SU-DHL-6 (cell line): Measurements from ENCODE around the gene CCNY.

ENCODE experiments used
- H2AFZ ChIP-seq: fragments of 200-600 bp; sonication (generic); 2 replicates; pipeline ENCODE4 v1.6.1; 2014; ENCODE audit warnings: low read depth, mild to moderate bottlenecking, moderate library complexity, mixed read lengths, antibody characterized with exemption, low read length; ENCODE audit not compliant: severe bottlenecking
- H3F3A ChIP-seq: fragments of 200-600 bp; shearing (Covaris generic); 2 replicates; pipeline ENCODE4 v1.6.0; 2016; ENCODE audit warnings: antibody characterized with exemption, mild to moderate bottlenecking; ENCODE audit not compliant: insufficient read depth
- H3K27ac ChIP-seq: fragments of 200-600 bp; sonication (generic); 2 replicates; pipeline ENCODE4 v1.5.1; 2016; ENCODE audit warnings: low read depth, mild to moderate bottlenecking, low read length, moderate library complexity, mixed read lengths
- H3K27me3 ChIP-seq: fragments of 200-600 bp; sonication (generic), shearing (Covaris generic); 2 replicates; pipeline ENCODE4 v1.6.0; 2014; ENCODE audit warnings: mild to moderate bottlenecking, low read length
- H3K36me3 ChIP-seq: fragments of 200-600 bp; sonication (generic); 2 replicates; pipeline ENCODE4 v1.6.1; 2014; ENCODE audit warnings: mild to moderate bottlenecking, low read length, mixed read lengths
- H3K4me2 ChIP-seq: fragments of 300-600, 200-600 bp; shearing (Covaris generic), sonication (generic); 2 replicates; pipeline ENCODE4 v1.6.0; 2014; ENCODE audit warnings: low read length, low read depth, mild to moderate bottlenecking; ENCODE audit not compliant: poor library complexity, severe bottlenecking
- H3K4me3 ChIP-seq: fragments of 200-600 bp; sonication (generic); 2 replicates; pipeline ENCODE4 v1.5.1; 2014; ENCODE audit warnings: antibody characterized with exemption, low read length, mild to moderate bottlenecking, mixed read lengths; ENCODE audit not compliant: insufficient read depth, poor library complexity, severe bottlenecking
- H3K79me2 ChIP-seq: fragments of 200-600 bp; sonication (generic); 2 replicates; pipeline ENCODE4 v1.6.1; 2014; ENCODE audit warnings: mild to moderate bottlenecking, low read length, moderate library complexity; ENCODE audit not compliant: insufficient read depth
- H3K9ac ChIP-seq: fragments of 200-600 bp; sonication (generic); 2 replicates; pipeline ENCODE4 v1.7.0; 2014; ENCODE audit warnings: mild to moderate bottlenecking, low read length
- H3K9me2 ChIP-seq: fragments of 200-600 bp; sonication (generic); replicated peaks from 2 replicates; pipeline ENCODE4 v1.6.1; 2014; ENCODE audit warnings: low read length; ENCODE audit not compliant: insufficient read depth
- H3K9me3 ChIP-seq: fragments of 200-600 bp; sonication (generic); 2 replicates; pipeline ENCODE4 v1.6.1; 2014; ENCODE audit warnings: low read length, mixed read lengths; ENCODE audit not compliant: insufficient read depth
- H4K20me1 ChIP-seq: fragments of 200-600 bp; sonication (generic); 2 replicates; pipeline ENCODE4 v1.6.1; 2014; ENCODE audit warnings: low read depth, mild to moderate bottlenecking, antibody characterized with exemption, low read length, moderate library complexity, mixed read lengths
- CTCF ChIP-seq: fragments of 200-600 bp; sonication (generic); IDR thresholded peaks from one replicate; pipeline ENCODE4 v1.5.1; 2017; ENCODE audit warnings: antibody characterized with exemption, mild to moderate bottlenecking, low read length, moderate library complexity; ENCODE audit not compliant: insufficient read depth, poor library complexity, severe bottlenecking
- EZH2phosphoT487 ChIP-seq: fragments of 200-600 bp; sonication (generic), shearing (Covaris generic); conservative IDR thresholded peaks from 2 replicates; pipeline ENCODE4 v1.6.1; 2018; ENCODE audit warnings: mild to moderate bottlenecking, antibody characterized with exemption, low read length, moderate library complexity, mixed read lengths

Gene CCNY

GRCh38 chr10:35579116-35579515 is 242.8 kb downstream of the CCNY start:
- Histone ChIP-seq H3K9me3 (no peaks in the 10 kb centered on the region), H2AFZ (no peak overlapping the region), H4K20me1 (no peaks in the 10 kb centered on the region), H3K4me3 (no peak overlapping the region), H3K4me2 (no peak overlapping the region), H3K9me2 (no peaks in the 10 kb centered on the region), H3K36me3 (no peaks in the 10 kb centered on the region), H3K79me2 (no peaks in the 10 kb centered on the region), H3F3A (no peaks in the 10 kb centered on the region), H3K27ac (no peak overlapping the region), H3K9ac (no peak overlapping the region), H3K27me3 (no peaks in the 10 kb centered on the region)
- TF ChIP-seq EZH2phosphoT487, result no peak
- no peak for TF ChIP-seq CTCF

DNA sequence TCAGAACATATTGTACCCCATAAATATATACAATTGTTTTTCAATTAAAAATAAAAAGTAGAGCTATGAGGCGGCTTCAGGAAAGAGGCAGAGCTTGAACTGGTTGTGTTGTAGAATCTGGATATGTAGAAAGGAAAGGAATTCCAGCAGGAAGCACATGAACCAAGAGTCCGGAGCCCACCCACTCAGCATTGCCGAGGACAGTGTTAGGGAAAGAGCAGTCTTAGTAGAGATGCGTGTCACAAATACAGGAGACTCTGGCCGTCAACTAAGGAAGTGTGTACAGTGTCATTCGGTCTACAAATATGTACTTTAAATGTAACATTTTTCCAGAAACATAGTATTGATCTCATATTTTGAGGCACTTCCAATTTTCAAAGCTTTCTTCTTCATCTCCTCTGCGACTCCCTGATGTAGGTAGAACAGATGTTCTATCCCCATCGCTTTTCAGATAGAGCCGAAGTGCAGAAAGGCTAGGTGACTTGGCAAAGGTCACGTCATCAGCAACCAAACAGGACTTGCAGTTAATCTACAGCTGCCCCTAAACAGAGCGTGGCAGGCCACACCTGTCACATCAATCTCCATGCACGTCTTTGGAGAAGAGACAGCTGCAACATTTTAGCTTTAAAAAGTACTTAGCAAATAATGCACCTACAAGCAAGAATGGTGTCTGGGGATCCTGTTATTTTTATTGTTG is 243.6 kb downstream of the CCNY start:
- Histone ChIP-seq H3F3A (no peaks in the 10 kb centered on the region), H2AFZ (no peak overlapping the region), H3K4me3 (no peak overlapping the region), H3K9ac (no peak overlapping the region), H4K20me1 (no peaks in the 10 kb centered on the region), H3K4me2 (no peak overlapping the region), H3K79me2 (no peaks in the 10 kb centered on the region), H3K36me3 (no peaks in the 10 kb centered on the region), H3K27me3 (no peaks in the 10 kb centered on the region), H3K9me3 (no peaks in the 10 kb centered on the region), H3K27ac (no peak overlapping the region), H3K9me2 (no peaks in the 10 kb centered on the region)
- TF ChIP-seq EZH2phosphoT487, result no peak
- no peak for TF ChIP-seq CTCF

GRCh38 chr10:35580423-35580770 is 244.1 kb downstream of the CCNY start:
- H2AFZ ChIP-seq, result no peak overlapping the region
- TF ChIP-seq EZH2phosphoT487 (no peak), CTCF (no peak)
- H3K27me3 ChIP-seq, result no peaks in the 10 kb centered on the region
- no peaks in the 10 kb centered on the region for H4K20me1 ChIP-seq
- H3K79me2 ChIP-seq, result no peaks in the 10 kb centered on the region
- no peaks in the 10 kb centered on the region for H3K9me2 ChIP-seq
- H3K36me3 ChIP-seq, result no peaks in the 10 kb centered on the region
- H3F3A ChIP-seq, result no peaks in the 10 kb centered on the region
- H3K4me3 ChIP-seq, result no peak overlapping the region
- H3K27ac ChIP-seq, result no peak overlapping the region
- H3K9me3 ChIP-seq, result no peaks in the 10 kb centered on the region
- no peak overlapping the region for H3K4me2 ChIP-seq
- H3K9ac ChIP-seq, result no peak overlapping the region
